ENCODE measurements around the gene ACER3.

DNA sequence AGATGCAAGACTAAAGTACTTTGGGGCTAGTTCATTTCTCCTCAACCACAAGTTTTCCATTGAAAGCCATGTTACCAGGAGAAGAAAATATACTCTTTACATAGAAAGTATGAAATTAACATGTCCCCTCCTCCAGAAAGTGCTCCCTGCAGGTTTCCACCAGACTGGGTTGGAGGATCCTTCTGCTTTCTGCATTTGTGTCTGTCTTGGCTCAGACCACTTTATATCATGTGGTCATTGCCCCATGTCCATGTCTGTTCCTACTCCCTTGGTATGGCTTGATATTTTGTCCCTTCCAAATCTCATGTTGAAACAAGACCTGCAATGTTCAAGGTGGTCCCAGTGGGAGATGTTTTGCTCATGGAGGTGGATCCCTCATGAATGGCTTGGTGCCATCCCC is 28.4 kb upstream of the ACER3 start:
- TF ChIP-seq CTCF (IDR thresholded peaks at IDR 0.05; ENCODE audit: insufficient read depth, low read length) (no peak), POLR2AphosphoS5 (IDR thresholded peaks at IDR 0.05; ENCODE audit: low read depth) (no peak), SPI1 (IDR thresholded peaks at IDR 0.05; ENCODE audit: borderline replicate concordance, low read depth) (no peak)
- TF ChIP-seq, protein P1, sequence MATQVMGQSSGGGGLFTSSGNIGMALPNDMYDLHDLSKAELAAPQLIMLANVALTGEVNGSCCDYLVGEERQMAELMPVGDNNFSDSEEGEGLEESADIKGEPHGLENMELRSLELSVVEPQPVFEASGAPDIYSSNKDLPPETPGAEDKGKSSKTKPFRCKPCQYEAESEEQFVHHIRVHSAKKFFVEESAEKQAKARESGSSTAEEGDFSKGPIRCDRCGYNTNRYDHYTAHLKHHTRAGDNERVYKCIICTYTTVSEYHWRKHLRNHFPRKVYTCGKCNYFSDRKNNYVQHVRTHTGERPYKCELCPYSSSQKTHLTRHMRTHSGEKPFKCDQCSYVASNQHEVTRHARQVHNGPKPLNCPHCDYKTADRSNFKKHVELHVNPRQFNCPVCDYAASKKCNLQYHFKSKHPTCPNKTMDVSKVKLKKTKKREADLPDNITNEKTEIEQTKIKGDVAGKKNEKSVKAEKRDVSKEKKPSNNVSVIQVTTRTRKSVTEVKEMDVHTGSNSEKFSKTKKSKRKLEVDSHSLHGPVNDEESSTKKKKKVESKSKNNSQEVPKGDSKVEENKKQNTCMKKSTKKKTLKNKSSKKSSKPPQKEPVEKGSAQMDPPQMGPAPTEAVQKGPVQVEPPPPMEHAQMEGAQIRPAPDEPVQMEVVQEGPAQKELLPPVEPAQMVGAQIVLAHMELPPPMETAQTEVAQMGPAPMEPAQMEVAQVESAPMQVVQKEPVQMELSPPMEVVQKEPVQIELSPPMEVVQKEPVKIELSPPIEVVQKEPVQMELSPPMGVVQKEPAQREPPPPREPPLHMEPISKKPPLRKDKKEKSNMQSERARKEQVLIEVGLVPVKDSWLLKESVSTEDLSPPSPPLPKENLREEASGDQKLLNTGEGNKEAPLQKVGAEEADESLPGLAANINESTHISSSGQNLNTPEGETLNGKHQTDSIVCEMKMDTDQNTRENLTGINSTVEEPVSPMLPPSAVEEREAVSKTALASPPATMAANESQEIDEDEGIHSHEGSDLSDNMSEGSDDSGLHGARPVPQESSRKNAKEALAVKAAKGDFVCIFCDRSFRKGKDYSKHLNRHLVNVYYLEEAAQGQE (IDR thresholded peaks at IDR 0.05; ENCODE audit: insufficient replicate concordance, low read depth), result no peak

Measured in HL-60 (cell line).